ENCODE data around the gene NT5C1B. TPM values are rescaled to one million over a fixed set of nuclear protein-coding genes. Genes with fewer than 3 reads are reported as not detected.

NT5C1B gene
- total RNA-seq, 1 donor from 2014 or later, result not detected

DNA sequence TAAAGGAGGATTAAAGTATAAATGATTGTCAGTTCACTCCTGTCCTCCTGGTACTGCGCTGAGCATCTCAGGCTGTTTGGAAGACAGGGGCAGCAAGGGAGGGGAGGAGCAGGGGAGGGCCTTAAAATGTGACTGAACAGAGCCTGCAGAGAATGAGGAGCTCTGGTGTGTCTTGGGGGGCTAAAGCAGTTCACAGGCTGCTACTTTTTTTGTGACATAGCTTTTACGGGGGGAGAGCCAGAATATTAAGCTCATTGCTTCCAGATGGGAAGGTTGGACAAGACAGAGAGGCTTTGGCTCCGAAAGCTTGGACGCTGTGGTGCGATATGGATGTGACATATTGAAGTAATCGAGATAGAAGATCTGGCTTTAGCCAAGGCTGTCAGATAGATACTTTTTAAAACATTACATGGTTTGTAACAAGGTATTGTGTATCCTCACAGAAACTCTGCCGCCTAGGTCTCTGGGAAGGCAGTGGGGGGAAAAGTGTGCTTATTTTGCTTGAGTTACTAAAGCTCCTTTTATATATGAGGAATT is 69.4 kb downstream of the NT5C1B start:
- no peak for DNase-seq (ENCODE audit: low read depth, low spot score)
- Mint-ChIP-seq H3K4me1 (peaks cover 11% of the 10 kb centered on the region), H3K27ac (ENCODE audit: unreplicated experiment) (no peak overlapping the region), H3K27me3 (ENCODE audit: low read depth) (peaks cover 5% of the 10 kb centered on the region), H3K36me3 (ENCODE audit: low read depth) (no peaks in the 10 kb centered on the region), H3K9me3 (no peaks in the 10 kb centered on the region), H3K4me3 (no peak overlapping the region)
- TF ChIP-seq, protein P1, sequence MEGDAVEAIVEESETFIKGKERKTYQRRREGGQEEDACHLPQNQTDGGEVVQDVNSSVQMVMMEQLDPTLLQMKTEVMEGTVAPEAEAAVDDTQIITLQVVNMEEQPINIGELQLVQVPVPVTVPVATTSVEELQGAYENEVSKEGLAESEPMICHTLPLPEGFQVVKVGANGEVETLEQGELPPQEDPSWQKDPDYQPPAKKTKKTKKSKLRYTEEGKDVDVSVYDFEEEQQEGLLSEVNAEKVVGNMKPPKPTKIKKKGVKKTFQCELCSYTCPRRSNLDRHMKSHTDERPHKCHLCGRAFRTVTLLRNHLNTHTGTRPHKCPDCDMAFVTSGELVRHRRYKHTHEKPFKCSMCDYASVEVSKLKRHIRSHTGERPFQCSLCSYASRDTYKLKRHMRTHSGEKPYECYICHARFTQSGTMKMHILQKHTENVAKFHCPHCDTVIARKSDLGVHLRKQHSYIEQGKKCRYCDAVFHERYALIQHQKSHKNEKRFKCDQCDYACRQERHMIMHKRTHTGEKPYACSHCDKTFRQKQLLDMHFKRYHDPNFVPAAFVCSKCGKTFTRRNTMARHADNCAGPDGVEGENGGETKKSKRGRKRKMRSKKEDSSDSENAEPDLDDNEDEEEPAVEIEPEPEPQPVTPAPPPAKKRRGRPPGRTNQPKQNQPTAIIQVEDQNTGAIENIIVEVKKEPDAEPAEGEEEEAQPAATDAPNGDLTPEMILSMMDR (conservative IDR thresholded peaks at IDR 0.05), result no peak

DNA sequence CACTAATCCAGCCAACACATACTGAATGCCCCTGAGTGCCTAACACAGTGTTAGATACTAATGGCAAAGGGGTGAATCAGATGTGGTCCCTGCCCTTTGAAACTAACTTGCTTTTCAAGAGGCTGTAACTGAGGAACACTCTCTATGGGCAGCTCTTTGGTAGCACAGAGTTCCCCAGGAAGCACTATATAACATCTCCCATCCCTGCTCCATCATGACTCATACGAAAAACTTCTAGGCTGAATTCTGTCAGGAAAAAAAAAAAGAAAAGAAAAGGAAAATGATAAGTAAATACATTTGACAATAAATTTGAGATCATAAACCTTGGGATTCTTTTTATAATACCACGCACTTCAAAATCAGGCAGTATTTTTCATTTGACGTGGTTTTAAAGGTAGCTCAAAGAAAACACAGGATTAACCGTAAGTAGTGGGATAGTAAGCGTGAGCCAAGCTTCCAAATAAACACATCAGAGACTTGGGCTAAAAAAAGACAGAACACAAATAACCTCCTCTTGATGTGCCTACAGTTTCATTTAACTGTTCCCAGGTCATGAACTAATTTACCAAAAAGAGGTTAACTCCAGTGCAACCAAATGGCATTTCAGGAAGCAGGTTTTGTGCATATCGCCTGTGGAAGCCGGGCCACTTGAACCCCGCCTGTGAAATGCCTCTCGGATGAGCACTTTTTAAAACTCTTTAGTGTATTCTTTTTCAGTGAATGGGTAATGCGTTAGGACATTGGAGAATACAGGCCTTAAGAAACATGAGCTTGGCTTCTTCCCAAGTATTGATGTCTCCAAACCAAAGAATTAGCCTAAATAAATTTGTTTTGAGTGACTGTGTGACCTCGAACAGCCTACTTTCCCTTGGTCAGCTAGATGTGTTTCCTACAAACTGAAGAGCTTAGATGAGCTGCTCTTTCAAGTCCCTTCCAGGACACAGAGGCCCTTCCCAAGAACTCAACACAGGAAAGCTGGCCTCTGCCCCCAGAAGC is 71.0 kb downstream of the NT5C1B start:
- H3K4me1 Mint-ChIP-seq, result peaks cover 6% of the 10 kb centered on the region
- H3K36me3 Mint-ChIP-seq (ENCODE audit: low read depth), result no peaks in the 10 kb centered on the region
- TF ChIP-seq, protein P1 (conservative IDR thresholded peaks at IDR 0.05), result no peak
- no peak overlapping the region for H3K27ac Mint-ChIP-seq (ENCODE audit: unreplicated experiment)
- H3K9me3 Mint-ChIP-seq, result no peaks in the 10 kb centered on the region
- no peak overlapping the region for H3K4me3 Mint-ChIP-seq
- peaks cover 5% of the 10 kb centered on the region for H3K27me3 Mint-ChIP-seq (ENCODE audit: low read depth)
- no peak for DNase-seq (ENCODE audit: low read depth, low spot score)

- no peak overlapping the region for H3K27ac Mint-ChIP-seq (ENCODE audit: unreplicated experiment)
- no peaks in the 10 kb centered on the region for H3K9me3 Mint-ChIP-seq
- H3K4me1 Mint-ChIP-seq, result peaks cover 6% of the 10 kb centered on the region
- peaks cover 5% of the 10 kb centered on the region for H3K27me3 Mint-ChIP-seq (ENCODE audit: low read depth)
- DNase-seq (ENCODE audit: low read depth, low spot score), result no peak
- TF ChIP-seq, protein P1 (conservative IDR thresholded peaks at IDR 0.05), result no peak
- H3K36me3 Mint-ChIP-seq (ENCODE audit: low read depth), result no peaks in the 10 kb centered on the region
- no peak overlapping the region for H3K4me3 Mint-ChIP-seq
Observed at GRCh38 chr2:18517386-18517785, 72.0 kb downstream of the NT5C1B start.

DNA sequence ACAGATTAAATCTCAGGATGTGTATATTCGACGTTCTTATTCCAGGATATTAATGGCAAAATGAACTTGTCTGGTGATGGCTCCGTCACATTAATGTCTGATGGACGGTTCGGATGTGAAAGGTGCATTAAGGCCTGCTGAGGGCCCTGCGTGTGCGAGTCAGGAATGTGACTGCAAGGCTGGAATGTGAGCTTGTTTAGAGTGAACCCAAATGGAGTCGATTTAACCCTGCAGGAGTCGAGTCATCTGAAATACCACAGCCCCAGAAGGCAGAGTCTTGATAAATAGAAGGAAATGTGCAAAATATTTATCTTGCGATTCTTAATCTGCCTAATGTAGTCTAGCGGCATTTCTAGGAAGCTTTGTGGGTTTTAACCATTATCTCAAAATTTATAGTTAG is 73.3 kb downstream of the NT5C1B start:
- peaks cover 5% of the 10 kb centered on the region for H3K27me3 Mint-ChIP-seq (ENCODE audit: low read depth)
- peaks cover 6% of the 10 kb centered on the region for H3K4me1 Mint-ChIP-seq
- H3K27ac Mint-ChIP-seq (ENCODE audit: unreplicated experiment), result no peak overlapping the region
- H3K9me3 Mint-ChIP-seq, result no peaks in the 10 kb centered on the region
- no peak overlapping the region for H3K4me3 Mint-ChIP-seq
- TF ChIP-seq, protein P1 (conservative IDR thresholded peaks at IDR 0.05), result no peak
- no peaks in the 10 kb centered on the region for H3K36me3 Mint-ChIP-seq (ENCODE audit: low read depth)
- DNase-seq (ENCODE audit: low read depth, low spot score), result no peak

DNA sequence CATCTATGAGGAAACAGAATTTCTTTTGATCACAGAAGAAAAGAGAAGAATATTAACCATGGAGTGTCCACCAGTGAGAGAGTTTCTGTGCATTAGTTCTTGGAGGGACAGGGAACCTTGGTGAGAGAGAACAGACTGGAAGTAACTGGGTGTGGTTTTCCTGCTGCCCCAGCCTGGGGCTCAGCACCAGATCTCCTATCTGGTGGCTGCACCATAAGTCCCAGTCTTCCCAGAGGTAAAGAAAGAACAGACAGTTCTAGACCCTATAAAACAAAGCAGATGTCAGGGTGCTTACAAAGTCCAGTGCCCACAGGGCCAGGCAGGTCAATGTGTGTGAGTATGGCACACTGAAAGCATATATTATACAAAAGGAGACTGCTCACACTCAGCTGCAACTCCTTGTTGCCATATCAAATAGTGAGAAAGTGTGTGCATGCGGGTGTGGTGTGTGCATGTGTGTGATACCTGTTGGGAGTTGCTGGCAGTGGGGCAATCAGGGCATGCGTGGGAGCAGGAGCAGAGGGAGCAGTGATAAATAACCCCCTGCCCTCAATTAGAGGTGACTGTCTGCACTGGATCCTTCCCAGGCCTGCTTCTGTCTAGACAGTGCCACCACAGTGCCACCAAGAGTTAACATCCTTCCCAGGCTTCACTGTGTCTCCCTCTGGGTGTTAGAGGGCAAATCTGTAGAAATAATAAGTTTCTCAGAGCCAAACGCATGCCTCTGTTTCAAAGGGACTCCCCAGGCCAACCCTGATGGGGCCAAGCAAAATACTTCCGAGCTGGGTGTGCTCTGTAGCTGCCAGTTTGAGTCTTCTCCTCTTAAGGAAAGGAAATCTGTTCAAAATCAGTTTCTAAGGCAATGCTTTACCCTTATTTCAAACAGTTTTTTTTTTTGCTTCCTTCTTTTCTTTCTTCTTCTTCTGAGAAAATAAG is 74.6 kb downstream of the NT5C1B start:
- no peak for DNase-seq (ENCODE audit: low read depth, low spot score)
- TF ChIP-seq, protein P1 (conservative IDR thresholded peaks at IDR 0.05), result no peak
- no peaks in the 10 kb centered on the region for H3K36me3 Mint-ChIP-seq (ENCODE audit: low read depth)
- peaks cover 12% of the 10 kb centered on the region for H3K27me3 Mint-ChIP-seq (ENCODE audit: low read depth)
- peaks cover 6% of the 10 kb centered on the region for H3K4me1 Mint-ChIP-seq
- H3K4me3 Mint-ChIP-seq, result no peak overlapping the region
- no peaks in the 10 kb centered on the region for H3K9me3 Mint-ChIP-seq
- H3K27ac Mint-ChIP-seq (ENCODE audit: unreplicated experiment), result no peak overlapping the region

Data from neural crest cell (in vitro differentiated cells).